SH-SY5Y (cell line): ENCODE results near the gene GMPPB.

Source experiments
- GATA2 ChIP-seq: IDR thresholded peaks from 2 replicates; pipeline ENCODE4 v1.6.1; 2011; ENCODE audit warnings: mild to moderate bottlenecking, low read depth, low read length
- GATA3 ChIP-seq: IDR thresholded peaks from 2 replicates; pipeline ENCODE4 v1.6.1; 2011; ENCODE audit warnings: low read depth, mild to moderate bottlenecking, low read length, moderate library complexity

DNA sequence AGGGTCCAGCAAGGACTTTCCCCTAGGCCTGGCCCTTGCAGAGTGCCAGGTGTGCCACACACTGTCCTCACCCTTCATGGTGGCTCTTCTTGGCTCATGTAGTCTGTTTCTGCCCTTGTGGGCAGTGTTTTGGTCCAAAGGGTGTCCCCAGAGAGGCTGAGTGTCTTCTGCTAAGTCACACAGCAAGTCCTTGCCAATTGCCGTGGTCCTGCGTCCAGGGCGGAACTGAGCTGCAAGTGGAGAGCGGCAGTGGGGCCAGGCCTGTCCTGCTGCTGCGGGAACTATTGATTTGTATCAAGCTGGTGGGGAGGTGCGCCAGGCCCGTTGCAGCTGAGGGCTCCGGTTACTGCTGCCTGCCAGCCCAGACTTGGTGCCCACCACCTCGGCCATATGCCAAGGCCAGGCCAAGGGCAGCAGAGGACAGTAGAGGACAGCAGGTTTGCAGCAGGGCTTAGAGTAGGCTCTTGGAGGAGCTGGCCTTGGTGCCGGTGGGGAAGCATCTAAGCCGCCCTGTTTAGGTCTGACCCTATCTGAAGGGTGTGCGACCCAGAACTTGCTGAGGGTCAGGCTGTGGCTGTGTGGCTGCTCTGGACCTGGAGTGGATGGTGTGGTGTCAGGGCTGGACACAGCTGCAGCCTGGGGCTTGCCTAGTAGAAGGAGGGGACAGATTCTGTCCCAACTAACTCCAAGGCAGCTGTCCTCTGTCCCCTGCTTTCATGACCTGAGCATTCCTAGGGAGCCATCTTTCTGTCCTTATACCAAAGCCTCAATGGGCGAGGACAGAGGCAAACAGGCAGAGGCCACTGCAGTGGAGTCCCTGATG, 8.8 kb downstream of the GMPPB start:
- TF ChIP-seq GATA2 = no peak
- no peak for TF ChIP-seq GATA3
